Mucosa of descending colon (tissue), 3 donors: ENCODE data around the gene PRPF38A. TPM values are rescaled to one million over a fixed set of nuclear protein-coding genes. Genes with fewer than 3 reads are reported as not detected.

ENCODE experiments used
- ATAC-seq: fragments of 200-7000 bp; cut with Tn5 transposase; one replicate; pipeline ENCODE4 v1.9.1; 2020; ENCODE audit warnings: mild to moderate bottlenecking, moderate library complexity
- DNase-seq, 3 donors: peaks; one replicate each; pipeline ENCODE4 v3.0.0-alpha.2; 2020
- H3K36me3 ChIP-seq: fragments of 200-600 bp; one replicate; pipeline ENCODE4 v1.8.0; 2021; ENCODE audit warnings: low read depth, mild to moderate bottlenecking
- H3K4me1 ChIP-seq: fragments of 200-600 bp; one replicate; pipeline ENCODE4 v1.8.0; 2021; ENCODE audit warnings: low read depth, mild to moderate bottlenecking
- H3K4me3 ChIP-seq: fragments of 200-600 bp; one replicate; pipeline ENCODE4 v1.8.0; 2021; ENCODE audit warnings: mild to moderate bottlenecking
- H3K9me3 ChIP-seq: fragments of 200-600 bp; one replicate; pipeline ENCODE4 v1.8.0; 2021; ENCODE audit warnings: mild to moderate bottlenecking
- CTCF ChIP-seq: fragments of 200-600 bp; IDR thresholded peaks from one replicate; pipeline ENCODE4 v1.8.0; 2022; ENCODE audit warnings: antibody characterized with exemption, mild to moderate bottlenecking
- intact Hi-C, 2 donors: fragments of 100-400 bp; cut with DNase I in 1 of 2; cut with micrococcal nuclease in 1 of 2; formaldehyde crosslinking; loops; one replicate each; pipeline versions ENCODE4 v1.11.0 to v1.11.1; 2022; cut with DNase I, micrococcal nuclease
- total RNA-seq, 3 donors: library from RNA; stranded (reverse); fragmentation: NEBNext Ultra II Directional in 2 of 3; extraction: Animal tissue kit (Norgen Biotek cat#: 25700) in 2 of 3; gene quantifications; one replicate each; pipeline versions ENCODE4 v1.2.1 to v1.2.4, GENCODE V29; 2021 to 2023
- donor health status: DM: no; HTN: no; CAD: no; lungs with moderate emphysema.
- donor health status: DM: no; HTN: no; CAD: no.
- donor health status: DM: no; HTN: yes; CAD: no.

PRPF38A gene
- total RNA-seq, 3 donors from 2014 or later = 44.9 to 58.2 (median 45.2) TPM

GRCh38 chr1:52386458-52386857 lies 17.9 kb upstream of the PRPF38A start:
- TF ChIP-seq CTCF = no peak
- no peak for ATAC-seq

GRCh38 chr1:52393174-52393573 lies 11.2 kb upstream of the PRPF38A start:
- intact Hi-C loops = no loop called here
- no peak for TF ChIP-seq CTCF
- H3K36me3 ChIP-seq = no peaks in the 10 kb centered on the region
- DNase-seq (no peak), ATAC-seq (no peak)
- H3K4me3 ChIP-seq = no peak overlapping the region
- H3K9me3 ChIP-seq = no peaks in the 10 kb centered on the region
- H3K4me1 ChIP-seq = no peaks in the 10 kb centered on the region

More at GRCh38 chr1:52386458-52386857, 17.9 kb upstream of the PRPF38A start:
- intact Hi-C loops = no loop called here
- no peak overlapping the region for H3K4me3 ChIP-seq
- H3K9me3 ChIP-seq = no peaks in the 10 kb centered on the region
- no peaks in the 10 kb centered on the region for H3K4me1 ChIP-seq
- H3K36me3 ChIP-seq = no peaks in the 10 kb centered on the region
- DNase-seq = no peak

DNA sequence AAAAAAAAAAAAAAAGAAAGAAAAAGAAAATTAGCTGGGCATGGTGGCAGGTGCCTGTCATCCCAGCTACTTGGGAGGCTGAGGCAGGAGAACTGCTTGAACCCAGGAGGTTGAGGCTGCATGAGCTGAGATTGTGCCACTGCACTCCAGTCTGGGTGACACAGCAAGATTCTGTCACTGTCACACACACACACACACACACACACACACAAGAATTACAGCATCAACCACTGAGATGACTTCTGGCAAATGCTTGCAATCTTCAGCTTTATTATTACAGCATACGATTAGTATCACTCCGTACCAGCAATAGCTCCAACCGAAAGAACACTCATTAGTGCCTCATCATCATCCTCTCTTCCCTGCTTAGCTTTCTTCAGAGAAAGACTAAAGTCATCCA lies 4.8 kb upstream of the PRPF38A start:
- DNase-seq (no peak), ATAC-seq (no peak)
- Histone ChIP-seq H3K4me1 (peaks cover 6% of the 10 kb centered on the region), H3K9me3 (no peaks in the 10 kb centered on the region), H3K4me3 (no peak overlapping the region), H3K36me3 (no peaks in the 10 kb centered on the region)
- TF ChIP-seq CTCF = no peak
- intact Hi-C loops = no loop called here

- no peak for TF ChIP-seq CTCF
- no peak overlapping the region for H3K4me3 ChIP-seq
- no peaks in the 10 kb centered on the region for H3K36me3 ChIP-seq
- intact Hi-C loops = no loop called here
- ATAC-seq (no peak), DNase-seq (no peak)
- peaks cover 6% of the 10 kb centered on the region for H3K4me1 ChIP-seq
- H3K9me3 ChIP-seq = no peaks in the 10 kb centered on the region
These were observed 4.3 kb upstream of the PRPF38A start for GRCh38 chr1:52400131-52400530.

- ATAC-seq = peak; percentile 66
These were observed 1.6 kb upstream of the PRPF38A start for GRCh38 chr1:52402860-52403240.

More at GRCh38 chr1:52402860-52403240, 1.6 kb upstream of the PRPF38A start:
- DNase-seq = peak in 1 of 3 donors; percentile 30
- H3K4me1 ChIP-seq = peaks cover 16% of the 10 kb centered on the region
- H3K9me3 ChIP-seq = no peaks in the 10 kb centered on the region
- intact Hi-C loops = no loop called here
- TF ChIP-seq CTCF = no peak
- no peak overlapping the region for H3K4me3 ChIP-seq
- H3K36me3 ChIP-seq = no peaks in the 10 kb centered on the region
